Smooth muscle cell of the umbilical artery (primary cell): ENCODE data around the gene SLC45A1. TPM values are rescaled to one million over a fixed set of nuclear protein-coding genes. Genes with fewer than 3 reads are reported as not detected.

Experiments used
- total RNA-seq: library from RNA; depleted of rRNA; stranded (reverse); fragments of >200 nt; gene quantifications from 2 replicates; pipeline ENCODE4 v1.2.3, GENCODE V29; 2014

Gene SLC45A1
- total RNA-seq = 1.5 and 2.9 TPM in 2 replicates

DNA sequence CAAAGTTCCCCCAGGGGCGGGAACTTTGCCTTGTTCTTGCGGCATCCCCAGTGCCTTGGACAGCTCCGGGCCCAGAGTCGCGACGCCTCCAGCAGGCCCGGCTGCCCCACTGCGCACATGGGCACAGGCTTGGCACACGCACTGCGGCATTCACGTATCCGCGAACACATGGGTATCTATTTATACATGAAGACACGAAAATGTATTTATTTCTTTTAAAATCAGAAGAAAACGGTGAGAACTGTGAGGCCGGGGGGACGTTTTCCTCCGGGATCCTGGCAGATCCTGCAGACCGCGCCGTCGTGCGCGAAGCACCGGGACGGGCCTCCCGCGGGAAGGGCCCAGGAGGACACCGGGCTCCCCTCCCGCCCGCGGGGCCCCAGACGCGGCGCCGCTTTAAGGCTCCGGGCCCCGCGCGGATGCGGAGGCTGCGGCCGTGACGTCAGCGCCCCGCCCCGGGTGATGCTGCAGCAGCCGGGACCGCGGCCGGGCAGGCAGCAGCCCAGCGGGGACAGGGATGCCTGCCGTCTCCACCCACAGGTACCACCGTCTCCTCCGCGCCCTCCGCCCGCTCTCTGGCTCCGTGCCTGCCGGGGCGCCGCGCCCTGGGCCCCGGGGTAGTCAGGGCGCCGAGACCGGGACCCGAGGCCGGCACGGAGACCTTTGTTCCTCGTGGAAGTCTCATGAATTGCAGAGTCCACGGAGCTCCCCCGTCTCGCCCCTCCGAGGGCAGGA, at the start of gene SLC45A1:
SLC45A1 (plus strand) TSS at position 468 of the 735 bp plus-strand sequence. CDS start 6,216 bp downstream, outside the sequence.

